ENCODE measurements around the gene CEP135. TPM values are rescaled to one million over a fixed set of nuclear protein-coding genes. Genes with fewer than 3 reads are reported as not detected.

Gene CEP135
- total and polyA plus RNA-seq, 2 donors (not counting 3 experiments of a cell fraction or from before 2014, with no cell fraction given) = 2.8 to 15.3 TPM

DNA sequence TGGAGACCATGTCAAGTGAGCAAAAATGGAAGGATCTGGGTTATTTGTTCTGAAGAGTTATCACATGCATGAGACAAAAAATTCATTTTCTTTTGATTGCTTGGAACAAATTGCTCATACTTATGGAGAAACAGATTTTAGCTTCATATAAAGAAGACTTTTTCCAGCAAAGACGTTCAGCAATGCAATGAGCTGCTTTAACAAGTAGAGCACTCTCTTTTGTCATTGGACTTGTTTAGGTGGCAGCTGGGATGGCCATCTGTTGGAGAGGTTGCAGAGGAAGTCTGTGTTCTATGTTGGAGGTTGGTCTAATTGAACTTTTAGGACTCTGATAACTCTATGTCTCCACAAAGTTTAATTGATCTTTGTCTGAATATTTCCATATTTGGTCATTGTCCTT, 19.9 kb upstream of the CEP135 start:
- no peaks in the 10 kb centered on the region for H3K9me1 ChIP-seq (replicated peaks; ENCODE audit: control insufficient read depth, extremely low read depth, insufficient read depth, low read length)
- intact Hi-C loops (cut with micrococcal nuclease) = no loop called here
- TF ChIP-seq POLR2A (IDR thresholded peaks at IDR 0.05; ENCODE audit: low read depth, low read length) (no peak), EZH2 (IDR thresholded peaks at IDR 0.05; ENCODE audit: borderline replicate concordance, low read depth, low read length, severe bottlenecking) (no peak), MYC (IDR thresholded peaks at IDR 0.05; ENCODE audit: low read depth, low read length) (no peak), FOS (IDR thresholded peaks at IDR 0.05; ENCODE audit: borderline replicate concordance, insufficient read depth, low read length) (no peak), JUN (IDR thresholded peaks at IDR 0.05; ENCODE audit: borderline replicate concordance, insufficient read depth, insufficient read length, low read depth) (no peak), GATA2 (IDR thresholded peaks at IDR 0.05; ENCODE audit: insufficient read depth, insufficient read length, low read depth, low read length) (no peak), POLR2AphosphoS5 (IDR thresholded peaks at IDR 0.05; ENCODE audit: insufficient read depth, low read depth, low read length) (no peak)
- TF ChIP-seq, protein P1, sequence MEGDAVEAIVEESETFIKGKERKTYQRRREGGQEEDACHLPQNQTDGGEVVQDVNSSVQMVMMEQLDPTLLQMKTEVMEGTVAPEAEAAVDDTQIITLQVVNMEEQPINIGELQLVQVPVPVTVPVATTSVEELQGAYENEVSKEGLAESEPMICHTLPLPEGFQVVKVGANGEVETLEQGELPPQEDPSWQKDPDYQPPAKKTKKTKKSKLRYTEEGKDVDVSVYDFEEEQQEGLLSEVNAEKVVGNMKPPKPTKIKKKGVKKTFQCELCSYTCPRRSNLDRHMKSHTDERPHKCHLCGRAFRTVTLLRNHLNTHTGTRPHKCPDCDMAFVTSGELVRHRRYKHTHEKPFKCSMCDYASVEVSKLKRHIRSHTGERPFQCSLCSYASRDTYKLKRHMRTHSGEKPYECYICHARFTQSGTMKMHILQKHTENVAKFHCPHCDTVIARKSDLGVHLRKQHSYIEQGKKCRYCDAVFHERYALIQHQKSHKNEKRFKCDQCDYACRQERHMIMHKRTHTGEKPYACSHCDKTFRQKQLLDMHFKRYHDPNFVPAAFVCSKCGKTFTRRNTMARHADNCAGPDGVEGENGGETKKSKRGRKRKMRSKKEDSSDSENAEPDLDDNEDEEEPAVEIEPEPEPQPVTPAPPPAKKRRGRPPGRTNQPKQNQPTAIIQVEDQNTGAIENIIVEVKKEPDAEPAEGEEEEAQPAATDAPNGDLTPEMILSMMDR (IDR thresholded peaks at IDR 0.05; ENCODE audit: extremely low read depth in 1 of 2, insufficient read depth in 1 of 2, low read depth in 1 of 2, low read length in 2 of 2) = no peak
- TF ChIP-seq, protein P2, sequence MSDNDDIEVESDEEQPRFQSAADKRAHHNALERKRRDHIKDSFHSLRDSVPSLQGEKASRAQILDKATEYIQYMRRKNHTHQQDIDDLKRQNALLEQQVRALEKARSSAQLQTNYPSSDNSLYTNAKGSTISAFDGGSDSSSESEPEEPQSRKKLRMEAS (IDR thresholded peaks at IDR 0.05; ENCODE audit: insufficient read depth, insufficient read length) = no peak
- no peaks in the 10 kb centered on the region for H3K36me3 ChIP-seq (ENCODE audit: control insufficient read depth in 2 of 2, extremely low read depth in 1 of 2, insufficient read depth in 2 of 2, low read length in 2 of 2)
- H3K27me3 ChIP-seq (ENCODE audit: control insufficient read depth in 2 of 2, insufficient read depth in 2 of 2, low read length in 2 of 2) = no peaks in the 10 kb centered on the region
- no peak overlapping the region for H3K4me3 ChIP-seq (replicated peaks in 1 of 3; ENCODE audit: insufficient read depth in 1 of 3, low read depth in 1 of 3, low read length in 3 of 3)
- FAIRE-seq = no peak
- no peak overlapping the region for H3K4me2 ChIP-seq (ENCODE audit: insufficient read depth, low read length)
- ChIA-PET POLR2A (no interaction called here), CTCF (no interaction called here)
- no peaks in the 10 kb centered on the region for H4K20me1 ChIP-seq (replicated peaks; ENCODE audit: control insufficient read depth, extremely low read depth, insufficient read depth, low read length)
- BruUV-seq (replicated peaks) = no TSS peak
- H3K27ac ChIP-seq (ENCODE audit: insufficient read depth, low read depth, low read length) = no peak overlapping the region
- H3K9ac ChIP-seq (replicated peaks; ENCODE audit: extremely low read depth, insufficient read depth, low read length) = no peak overlapping the region
- H3K79me2 ChIP-seq (ENCODE audit: control insufficient read depth, insufficient read depth, low read length) = no peaks in the 10 kb centered on the region
- H3K4me1 ChIP-seq (ENCODE audit: control insufficient read depth, extremely low read depth, insufficient read depth, low read length) = no peaks in the 10 kb centered on the region
- no peak for DNase-seq (ENCODE audit: low read depth, low spot score)
- dilution Hi-C loops (cut with MboI; ENCODE audit: extremely low pct_ligation_motif_present, low sequenced_read_pairs) = no loop called here
- no peaks in the 10 kb centered on the region for H3K9me3 ChIP-seq (replicated peaks; ENCODE audit: control insufficient read depth, insufficient read depth, low read length)
- no peak overlapping the region for H2AFZ ChIP-seq (ENCODE audit: low read depth, low read length)
